Trophoblast cell (in vitro differentiated cells and primary cell): ENCODE data around the gene LOXL1.

Experiments used
- DNase-seq, 2 donors: peaks; one replicate each; pipeline ENCODE4 v3.0.0-alpha.2; 2016
- H2AFZ ChIP-seq: 2 replicates; pipeline ENCODE4 v1.6.1; 2013; ENCODE audit warnings: low read length, moderate library complexity, mild to moderate bottlenecking; ENCODE audit not compliant: insufficient read depth, poor library complexity
- H2AK5ac ChIP-seq: 2 replicates; pipeline ENCODE4 v1.6.1; 2013; ENCODE audit warnings: mild to moderate bottlenecking, low read length
- H2BK120ac ChIP-seq: 2 replicates; pipeline ENCODE4 v1.6.1; 2013; ENCODE audit warnings: low read length, mild to moderate bottlenecking, moderate library complexity; ENCODE audit not compliant: insufficient read depth, poor library complexity
- H2BK12ac ChIP-seq: 2 replicates; pipeline ENCODE4 v1.6.1; 2013; ENCODE audit warnings: mild to moderate bottlenecking, low read length, moderate library complexity
- H2BK5ac ChIP-seq: 2 replicates; pipeline ENCODE4 v1.6.1; 2013; ENCODE audit warnings: low read length, low read depth, moderate library complexity, mild to moderate bottlenecking; ENCODE audit not compliant: poor library complexity
- H3K14ac ChIP-seq: 2 replicates; pipeline ENCODE4 v1.6.1; 2013; ENCODE audit warnings: mild to moderate bottlenecking, low read length
- H3K18ac ChIP-seq: 2 replicates; pipeline ENCODE4 v1.6.1; 2013; ENCODE audit warnings: mild to moderate bottlenecking, low read length
- H3K23ac ChIP-seq: 2 replicates; pipeline ENCODE4 v1.6.1; 2013; ENCODE audit warnings: low read length
- H3K27ac ChIP-seq: 2 replicates; pipeline ENCODE4 v1.5.1; 2013; ENCODE audit warnings: low read depth, mild to moderate bottlenecking, inconsistent platforms, low read length, moderate library complexity
- H3K27me3 ChIP-seq: 2 replicates; pipeline ENCODE4 v1.6.1; 2013; ENCODE audit warnings: inconsistent platforms, mild to moderate bottlenecking, low read length, moderate library complexity; ENCODE audit not compliant: insufficient read depth
- H3K36me3 ChIP-seq, 2 experiments: 1 replicate in 1 of 2; 2 replicates in 1 of 2; pipeline ENCODE4 v1.6.1; 2013; ENCODE audit warnings: low read length in 2 of 2, mild to moderate bottlenecking in 2 of 2, moderate library complexity in 1 of 2; ENCODE audit not compliant: insufficient read depth in 2 of 2, control insufficient read depth in 1 of 2
- H3K4ac ChIP-seq: 2 replicates; pipeline ENCODE4 v1.6.1; 2013; ENCODE audit warnings: low read depth, mild to moderate bottlenecking, low read length, moderate library complexity
- H3K4me1 ChIP-seq, 2 experiments: 1 replicate in 1 of 2; 2 replicates in 1 of 2; pipeline ENCODE4 v1.6.1; 2013; ENCODE audit warnings: low read length in 2 of 2, mild to moderate bottlenecking in 2 of 2, moderate library complexity in 1 of 2; ENCODE audit not compliant: insufficient read depth in 2 of 2, control insufficient read depth in 1 of 2
- H3K4me2 ChIP-seq: 2 replicates; pipeline ENCODE4 v1.6.1; 2013; ENCODE audit warnings: inconsistent platforms, mild to moderate bottlenecking, low read length, moderate library complexity
- H3K4me3 ChIP-seq: 2 replicates; pipeline ENCODE4 v1.5.1; 2013; ENCODE audit warnings: mild to moderate bottlenecking, low read depth, low read length, inconsistent platforms
- H3K79me1 ChIP-seq: one replicate; pipeline ENCODE4 v1.6.1; 2013; ENCODE audit warnings: low read length
- H3K79me2 ChIP-seq: 2 replicates; pipeline ENCODE4 v1.6.1; 2013; ENCODE audit warnings: low read length, mild to moderate bottlenecking; ENCODE audit not compliant: control insufficient read depth, insufficient read depth, poor library complexity
- H3K9ac ChIP-seq: 2 replicates; pipeline ENCODE4 v1.6.1; 2013; ENCODE audit warnings: mild to moderate bottlenecking, low read length
- H3K9me3 ChIP-seq: 2 replicates; pipeline ENCODE4 v1.6.1; 2013; ENCODE audit warnings: low read depth, mild to moderate bottlenecking, control low read depth, inconsistent platforms, low read length; ENCODE audit not compliant: insufficient read depth
- H4K12ac ChIP-seq: 2 replicates; pipeline ENCODE4 v1.6.1; 2013; ENCODE audit warnings: low read depth, mild to moderate bottlenecking, low read length, moderate library complexity
- H4K8ac ChIP-seq: 2 replicates; pipeline ENCODE4 v1.6.1; 2013; ENCODE audit warnings: low read depth, mild to moderate bottlenecking, low read length, moderate library complexity
- H4K91ac ChIP-seq: one replicate; pipeline ENCODE4 v1.6.1; 2013; ENCODE audit warnings: low read depth, mild to moderate bottlenecking, low read length, moderate library complexity
- WGBS: extraction: QIAGEN DNeasy Blood & Tissue Kit; methylation state at CpG from one replicate; pipeline ENCODE4 v1.1.7; 2013; ENCODE audit warnings: missing lambda C conversion rate; ENCODE audit not compliant: insufficient read length, insufficient coverage; ENCODE audit errors: extremely low coverage; 5-methylcytosine and 5-hydroxymethylcytosine counted together

The LOXL1 gene

GRCh38 chr15:73936181-73936580 is 9.9 kb downstream of the LOXL1 start:
- Histone ChIP-seq H2BK5ac (no peak overlapping the region), H4K12ac (no peak overlapping the region), H3K79me2 (no peaks in the 10 kb centered on the region), H3K9ac (no peak overlapping the region), H2BK120ac (no peak overlapping the region), H3K14ac (no peak overlapping the region), H3K4me1 (peaks cover 12 to 25% of the 10 kb centered on the region in 2 experiments), H3K36me3 (no peaks in the 10 kb centered on the region), H3K18ac (no peak overlapping the region), H4K91ac (no peak overlapping the region), H4K8ac (no peak overlapping the region), H2AFZ (no peak overlapping the region), H3K27me3 (no peaks in the 10 kb centered on the region), H3K4ac (no peak overlapping the region), H3K79me1 (peaks cover 7% of the 10 kb centered on the region), H3K9me3 (peaks cover 2% of the 10 kb centered on the region), H3K4me3 (no peak overlapping the region), H2BK12ac (no peak overlapping the region), H3K23ac (no peak overlapping the region), H3K4me2 (no peak overlapping the region), H2AK5ac (no peak overlapping the region), H3K27ac (no peak overlapping the region)
- DNase-seq, result no peak
- WGBS, result no CpG with 5 or more reads among the region's 5 CpGs

- H3K36me3 ChIP-seq, result no peaks in the 10 kb centered on the region
- H3K14ac ChIP-seq, result no peak overlapping the region
- no peak for DNase-seq
- peaks cover 12% of the 10 kb centered on the region for H3K79me1 ChIP-seq
- no peak overlapping the region for H3K9ac ChIP-seq
- H3K23ac ChIP-seq, result no peak overlapping the region
- H3K4ac ChIP-seq, result no peak overlapping the region
- H3K4me2 ChIP-seq, result no peak overlapping the region
- H2AK5ac ChIP-seq, result no peak overlapping the region
- no peak overlapping the region for H3K18ac ChIP-seq
- no peak overlapping the region for H3K27ac ChIP-seq
- H3K4me3 ChIP-seq, result no peak overlapping the region
- peaks cover 17 to 30% of the 10 kb centered on the region in 2 experiments for H3K4me1 ChIP-seq
- no peak overlapping the region for H2BK12ac ChIP-seq
- H2BK5ac ChIP-seq, result no peak overlapping the region
- H3K9me3 ChIP-seq, result peaks cover 2% of the 10 kb centered on the region
- WGBS, result no CpG with 5 or more reads among the region's 12 CpGs
- H3K79me2 ChIP-seq, result no peaks in the 10 kb centered on the region
- no peaks in the 10 kb centered on the region for H3K27me3 ChIP-seq
- no peak overlapping the region for H4K12ac ChIP-seq
- no peak overlapping the region for H4K91ac ChIP-seq
- H4K8ac ChIP-seq, result no peak overlapping the region
- no peak overlapping the region for H2BK120ac ChIP-seq
- H2AFZ ChIP-seq, result no peak overlapping the region
Measured at GRCh38 chr15:73936588-73937290, 10.5 kb downstream of the LOXL1 start.

- WGBS, result no CpG with 5 or more reads among the region's 10 CpGs
- Histone ChIP-seq H3K14ac (no peak overlapping the region), H3K27ac (no peak overlapping the region)
Measured at GRCh38 chr15:73937296-73937695, 11.0 kb downstream of the LOXL1 start.

GRCh38 chr15:73937726-73938125 is 11.5 kb downstream of the LOXL1 start:
- no peak overlapping the region for H3K9ac ChIP-seq
- H2BK5ac ChIP-seq, result no peak overlapping the region
- no peak overlapping the region for H3K4me2 ChIP-seq
- no peak overlapping the region for H4K12ac ChIP-seq
- H3K4ac ChIP-seq, result no peak overlapping the region
- no peaks in the 10 kb centered on the region for H3K36me3 ChIP-seq
- H3K18ac ChIP-seq, result no peak overlapping the region
- peaks cover 2% of the 10 kb centered on the region for H3K9me3 ChIP-seq
- peaks cover 18% of the 10 kb centered on the region for H3K79me1 ChIP-seq
- no CpG with 5 or more reads among the region's 11 CpGs for WGBS
- no peaks in the 10 kb centered on the region for H3K79me2 ChIP-seq
- H3K14ac ChIP-seq, result no peak overlapping the region
- H4K8ac ChIP-seq, result no peak overlapping the region
- H3K23ac ChIP-seq, result no peak overlapping the region
- H4K91ac ChIP-seq, result no peak overlapping the region
- H2BK12ac ChIP-seq, result no peak overlapping the region
- H3K27me3 ChIP-seq, result no peaks in the 10 kb centered on the region
- no peak overlapping the region for H2BK120ac ChIP-seq
- H3K4me1 ChIP-seq, result peaks cover 26 to 40% of the 10 kb centered on the region in 2 experiments
- H2AFZ ChIP-seq, result no peak overlapping the region
- H3K27ac ChIP-seq, result no peak overlapping the region
- DNase-seq, result no peak
- H2AK5ac ChIP-seq, result no peak overlapping the region
- peak overlapping the region; percentile 13 for H3K4me3 ChIP-seq

More at GRCh38 chr15:73937296-73937695, 11.0 kb downstream of the LOXL1 start:
- no peak overlapping the region for H3K9ac ChIP-seq
- H4K12ac ChIP-seq, result no peak overlapping the region
- no peak overlapping the region for H2BK5ac ChIP-seq
- no peak for DNase-seq
- H3K27me3 ChIP-seq, result no peaks in the 10 kb centered on the region
- H3K23ac ChIP-seq, result no peak overlapping the region
- H3K79me2 ChIP-seq, result no peaks in the 10 kb centered on the region
- no peak overlapping the region for H2AK5ac ChIP-seq
- no peak overlapping the region for H2BK12ac ChIP-seq
- peaks cover 2% of the 10 kb centered on the region for H3K9me3 ChIP-seq
- no peak overlapping the region for H3K18ac ChIP-seq
- no peak overlapping the region for H4K8ac ChIP-seq
- H3K4me3 ChIP-seq, result no peak overlapping the region
- peaks cover 22 to 36% of the 10 kb centered on the region in 2 experiments for H3K4me1 ChIP-seq
- H2BK120ac ChIP-seq, result no peak overlapping the region
- H3K4ac ChIP-seq, result no peak overlapping the region
- no peak overlapping the region for H4K91ac ChIP-seq
- no peak overlapping the region for H3K4me2 ChIP-seq
- no peaks in the 10 kb centered on the region for H3K36me3 ChIP-seq
- H3K79me1 ChIP-seq, result peaks cover 15% of the 10 kb centered on the region
- H2AFZ ChIP-seq, result no peak overlapping the region
